Stomach (tissue), 9 donors: ENCODE data around the gene LAMC2. TPM values are rescaled to one million over a fixed set of nuclear protein-coding genes. Genes with fewer than 3 reads are reported as not detected.

Experiments used
- DNase-seq, 2 donors: peaks; one replicate each; pipeline versions ENCODE4 v3.0.0 to v3.0.0-alpha.2; 2013 to 2019
- H3K27ac ChIP-seq, 5 donors: fragments of 200-600 bp in 4 of 5; sonication (generic) in 4 of 5; one replicate each; pipeline ENCODE4 v1.5.1; 2013 to 2019; ENCODE audit warnings: mild to moderate bottlenecking in 1 of 5, moderate library complexity in 1 of 5
- H3K27me3 ChIP-seq, 3 donors: fragments of 200-600 bp; sonication (generic); one replicate each; pipeline ENCODE4 v1.5.1; 2017 to 2019; ENCODE audit warnings: mixed run types in 1 of 3
- H3K36me3 ChIP-seq, 4 donors: fragments of 200-600 bp; sonication (generic); 1 replicate in 3 of 4; 2 replicates in 1 of 4; pipeline ENCODE4 v1.5.1; 2016 to 2019
- H3K4me1 ChIP-seq, 4 donors: fragments of 200-600 bp; sonication (generic); one replicate each; pipeline ENCODE4 v1.5.1; 2016 to 2019
- H3K4me3 ChIP-seq, 4 donors: fragments of 200-600 bp; sonication (generic) in 3 of 4; one replicate each; pipeline ENCODE4 v1.5.1; 2016 to 2019; ENCODE audit warnings: mild to moderate bottlenecking in 1 of 4
- H3K9me3 ChIP-seq, 4 donors: fragments of 200-600 bp; sonication (generic); one replicate each; pipeline ENCODE4 v1.5.1; 2016 to 2019
- CTCF ChIP-seq, 7 experiments: fragments of 450-650 bp in 4 of 7; fragments of 200-600 bp in 3 of 7; sonication (generic) in 3 of 7; IDR thresholded peaks; one replicate each; pipeline ENCODE4 v1.5.1; 2016 to 2019; ENCODE audit warnings: antibody characterized with exemption in 7 of 7, control low read depth in 2 of 7, mild to moderate bottlenecking in 1 of 7
- EP300 ChIP-seq: sonication (generic); formaldehyde crosslinking; IDR thresholded peaks from one replicate; pipeline ENCODE4 v1.6.1; 2017; ENCODE audit warnings: antibody characterized with exemption
- POLR2A ChIP-seq, 4 donors: fragments of 450-650 bp; IDR thresholded peaks; one replicate each; pipeline ENCODE4 v1.6.1; 2016; ENCODE audit warnings: antibody characterized with exemption in 4 of 4, control low read depth in 2 of 4, mild to moderate bottlenecking in 1 of 4, moderate library complexity in 1 of 4
- POLR2AphosphoS5 ChIP-seq, 3 donors: sonication (generic); formaldehyde crosslinking; IDR thresholded peaks; one replicate each; pipeline ENCODE4 v1.6.1; 2016; ENCODE audit warnings: antibody characterized with exemption in 3 of 3
- WGBS, 5 donors: extraction: QIAGEN DNeasy Blood & Tissue Kit in 3 of 5; methylation state at CpG; one replicate each; pipeline versions ENCODE4 v1.1.5 to v1.1.7; 2013 to 2018; 5-methylcytosine and 5-hydroxymethylcytosine counted together
- intact Hi-C: fragments of 100-400 bp; cut with DNase I; formaldehyde crosslinking; loops from one replicate; pipeline ENCODE4 v1.15.1; 2023; ENCODE audit warnings: low total_unique reads
- polyA plus RNA-seq, 3 donors: library from polyadenylated mRNA; stranded (reverse); fragments of 200-250 nt; gene quantifications; one replicate each; pipeline ENCODE4 v1.2.3, GENCODE V29; 2013
- total RNA-seq, 5 donors: library from RNA; depleted of rRNA; stranded (reverse); fragments of >200 nt; gene quantifications; one replicate each; pipeline versions ENCODE4 v1.1.0 to v1.2.3, GENCODE V29; 2014 to 2016
- donor health status: healthy with polysubstance abuse.
- donor health status: Bipolar disorder and iron deficiency.
- donor health status: healthy.

Gene LAMC2
- total and polyA plus RNA-seq, 8 donors, result 2.0 to 21.3 (median 12.4) TPM

- peak overlapping the region in 2 of 5 donors; percentile 25 to 32 for H3K27ac ChIP-seq
- H3K4me1 ChIP-seq, result peaks cover 0 to 6% (median 0%) of the 10 kb centered on the region in 4 donors
- intact Hi-C loops, result no loop called here
Measured at GRCh38 chr1:183245357-183245756, 59.3 kb downstream of the LAMC2 start.

GRCh38 chr1:183246436-183246835 is 60.4 kb downstream of the LAMC2 start:
- intact Hi-C loops, result no loop called here
- Histone ChIP-seq H3K4me3 (no peak overlapping the region), H3K27me3 (no peaks in the 10 kb centered on the region), H3K9me3 (no peaks in the 10 kb centered on the region), H3K27ac (no peak overlapping the region), H3K36me3 (no peaks in the 10 kb centered on the region), H3K4me1 (peaks cover 0 to 6% (median 0%) of the 10 kb centered on the region in 4 donors)
- no peak for TF ChIP-seq CTCF (IDR thresholded peaks at IDR 0.05)
- no peak for TF ChIP-seq POLR2AphosphoS5 (IDR thresholded peaks at IDR 0.05)
- no peak for TF ChIP-seq EP300
- no peak for TF ChIP-seq POLR2A (IDR thresholded peaks at IDR 0.05)
- DNase-seq, result no peak

More at GRCh38 chr1:183245357-183245756, 59.3 kb downstream of the LAMC2 start:
- H3K4me3 ChIP-seq, result no peak overlapping the region
- no peaks in the 10 kb centered on the region for H3K27me3 ChIP-seq
- WGBS, 5 donors, result 85 to 93% (median 89%) methylated on average over 3 of the region's 3 CpGs
- TF ChIP-seq POLR2A (IDR thresholded peaks at IDR 0.05) (no peak), POLR2AphosphoS5 (IDR thresholded peaks at IDR 0.05) (no peak), EP300 (no peak), CTCF (IDR thresholded peaks at IDR 0.05) (no peak)
- peaks cover 0 to 6% (median under 1%) of the 10 kb centered on the region in 4 donors for H3K36me3 ChIP-seq
- DNase-seq, result no peak
- H3K9me3 ChIP-seq, result no peaks in the 10 kb centered on the region

- Histone ChIP-seq H3K27ac (no peak overlapping the region), H3K27me3 (no peaks in the 10 kb centered on the region), H3K36me3 (no peaks in the 10 kb centered on the region), H3K9me3 (no peaks in the 10 kb centered on the region), H3K4me1 (peaks cover 0 to 6% (median 0%) of the 10 kb centered on the region in 4 donors), H3K4me3 (no peak overlapping the region)
- 85 to 93% (median 88%) methylated on average over 11 of the region's 11 CpGs for WGBS, 5 donors
- intact Hi-C loops, result no loop called here
- no peak for DNase-seq
- no peak for TF ChIP-seq CTCF (IDR thresholded peaks at IDR 0.05)
- TF ChIP-seq POLR2A (IDR thresholded peaks at IDR 0.05), result no peak
- no peak for TF ChIP-seq EP300
- no peak for TF ChIP-seq POLR2AphosphoS5 (IDR thresholded peaks at IDR 0.05)
Measured at GRCh38 chr1:183247066-183247465, 61.0 kb downstream of the LAMC2 start.

- DNase-seq, result no peak
- 26 to 50% (median 42%) methylated on average over 3 of the region's 3 CpGs for WGBS, 5 donors
- Histone ChIP-seq H3K27me3 (no peaks in the 10 kb centered on the region), H3K4me3 (no peak overlapping the region), H3K9me3 (no peaks in the 10 kb centered on the region), H3K27ac (no peak overlapping the region), H3K36me3 (no peaks in the 10 kb centered on the region), H3K4me1 (peaks cover 0 to 6% (median 0%) of the 10 kb centered on the region in 4 donors)
- TF ChIP-seq CTCF (IDR thresholded peaks at IDR 0.05), result no peak
- TF ChIP-seq POLR2A (IDR thresholded peaks at IDR 0.05), result no peak
- no peak for TF ChIP-seq POLR2AphosphoS5 (IDR thresholded peaks at IDR 0.05)
- no peak for TF ChIP-seq EP300
- intact Hi-C loops, result no loop called here
Measured at GRCh38 chr1:183247484-183247883, 61.4 kb downstream of the LAMC2 start.
